Colonic mucosa (tissue), 4 donors: ENCODE measurements around the gene SKOR1. TPM values are rescaled to one million over a fixed set of nuclear protein-coding genes. Genes with fewer than 3 reads are reported as not detected.

Experiments used
- DNase-seq: peaks from one replicate; pipeline ENCODE4 v3.0.0-alpha.2; 2020
- H3K27ac ChIP-seq: fragments of 200-600 bp; one replicate; pipeline ENCODE4 v1.8.0; 2021
- H3K27me3 ChIP-seq: fragments of 200-600 bp; one replicate; pipeline ENCODE4 v1.8.0; 2021
- H3K36me3 ChIP-seq: fragments of 200-600 bp; one replicate; pipeline ENCODE4 v1.8.0; 2021
- H3K4me1 ChIP-seq: fragments of 200-600 bp; one replicate; pipeline ENCODE4 v1.8.0; 2021; ENCODE audit warnings: mild to moderate bottlenecking
- H3K4me3 ChIP-seq: fragments of 200-600 bp; one replicate; pipeline ENCODE4 v1.8.0; 2021
- H3K9ac ChIP-seq, 2 donors: one replicate each; pipeline ENCODE4 v1.7.0; 2013; ENCODE audit warnings: control low read depth in 2 of 2, low read depth in 2 of 2, low read length in 2 of 2
- H3K9me3 ChIP-seq: fragments of 200-600 bp; one replicate; pipeline ENCODE4 v1.8.0; 2021
- CTCF ChIP-seq: fragments of 200-600 bp; IDR thresholded peaks from one replicate; pipeline ENCODE4 v1.8.0; 2022; ENCODE audit warnings: antibody characterized with exemption, mild to moderate bottlenecking
- intact Hi-C: fragments of 100-400 bp; cut with DNase I; formaldehyde crosslinking; loops from one replicate; pipeline ENCODE4 v1.14.1; 2022
- total RNA-seq, 2 donors: library from RNA; stranded (reverse); fragmentation: NEBNext Ultra II Directional in 1 of 2; extraction: Animal tissue kit (Norgen Biotek cat#: 25700) in 1 of 2; gene quantifications; one replicate each; pipeline ENCODE4 v1.2.1, GENCODE V29; 2021
- donor health status: healthy.
- donor health status: DM: no; HTN: no; CAD: no.
- donor health status: DM: no; HTN: no; CAD: no.

The SKOR1 gene
- total RNA-seq, 2 donors from 2014 or later = 0.10 to 0.19 TPM

GRCh38 chr15:67869701-67870100 is 44.4 kb downstream of the SKOR1 start:
- intact Hi-C loops = no loop called here
- H3K4me3 ChIP-seq = no peak overlapping the region
- no peak overlapping the region for H3K9ac ChIP-seq
- no peaks in the 10 kb centered on the region for H3K9me3 ChIP-seq
- no peak for DNase-seq
- TF ChIP-seq CTCF = no peak
- no peaks in the 10 kb centered on the region for H3K4me1 ChIP-seq
- no peak overlapping the region for H3K27ac ChIP-seq
- H3K36me3 ChIP-seq = no peaks in the 10 kb centered on the region
- H3K27me3 ChIP-seq = no peaks in the 10 kb centered on the region

GRCh38 chr15:67870868-67871408 is 45.6 kb downstream of the SKOR1 start:
- Histone ChIP-seq H3K4me3 (no peak overlapping the region), H3K9me3 (no peaks in the 10 kb centered on the region), H3K27ac (no peak overlapping the region), H3K36me3 (no peaks in the 10 kb centered on the region), H3K4me1 (no peaks in the 10 kb centered on the region), H3K9ac (no peak overlapping the region), H3K27me3 (no peaks in the 10 kb centered on the region)
- TF ChIP-seq CTCF = no peak
- intact Hi-C loops = no loop called here
- DNase-seq = no peak

DNA sequence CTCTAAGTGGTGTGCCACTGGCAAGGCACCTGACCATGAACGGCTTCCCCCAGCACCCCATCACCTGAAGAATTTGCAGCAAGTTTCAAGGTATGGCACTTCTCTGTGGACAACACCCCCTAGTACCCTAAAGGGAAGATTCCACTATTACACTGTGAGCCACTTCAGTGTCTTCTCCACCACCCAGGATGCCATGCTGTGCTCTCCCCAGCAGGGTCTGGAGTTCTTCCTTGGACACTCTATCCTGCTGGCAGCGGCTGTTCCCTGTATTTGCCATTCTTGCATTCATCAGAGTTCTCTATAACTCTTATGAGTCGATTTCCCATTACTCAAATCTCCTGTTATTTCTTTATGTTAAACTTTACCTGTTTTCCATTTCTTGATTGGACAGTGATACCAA is 48.5 kb downstream of the SKOR1 start:
- H3K27me3 ChIP-seq = no peaks in the 10 kb centered on the region
- DNase-seq = no peak
- intact Hi-C loops = no loop called here
- H3K4me3 ChIP-seq = no peak overlapping the region
- no peaks in the 10 kb centered on the region for H3K4me1 ChIP-seq
- no peaks in the 10 kb centered on the region for H3K9me3 ChIP-seq
- TF ChIP-seq CTCF = no peak
- no peak overlapping the region for H3K27ac ChIP-seq
- H3K36me3 ChIP-seq = no peaks in the 10 kb centered on the region
- no peak overlapping the region for H3K9ac ChIP-seq

- no peaks in the 10 kb centered on the region for H3K9me3 ChIP-seq
- H3K9ac ChIP-seq = no peak overlapping the region
- H3K27ac ChIP-seq = no peak overlapping the region
- intact Hi-C loops = no loop called here
- no peak for TF ChIP-seq CTCF
- no peaks in the 10 kb centered on the region for H3K36me3 ChIP-seq
- no peaks in the 10 kb centered on the region for H3K4me1 ChIP-seq
- H3K4me3 ChIP-seq = no peak overlapping the region
- DNase-seq = no peak
- no peaks in the 10 kb centered on the region for H3K27me3 ChIP-seq
These were observed 53.5 kb downstream of the SKOR1 start for GRCh38 chr15:67878712-67879206.

DNA sequence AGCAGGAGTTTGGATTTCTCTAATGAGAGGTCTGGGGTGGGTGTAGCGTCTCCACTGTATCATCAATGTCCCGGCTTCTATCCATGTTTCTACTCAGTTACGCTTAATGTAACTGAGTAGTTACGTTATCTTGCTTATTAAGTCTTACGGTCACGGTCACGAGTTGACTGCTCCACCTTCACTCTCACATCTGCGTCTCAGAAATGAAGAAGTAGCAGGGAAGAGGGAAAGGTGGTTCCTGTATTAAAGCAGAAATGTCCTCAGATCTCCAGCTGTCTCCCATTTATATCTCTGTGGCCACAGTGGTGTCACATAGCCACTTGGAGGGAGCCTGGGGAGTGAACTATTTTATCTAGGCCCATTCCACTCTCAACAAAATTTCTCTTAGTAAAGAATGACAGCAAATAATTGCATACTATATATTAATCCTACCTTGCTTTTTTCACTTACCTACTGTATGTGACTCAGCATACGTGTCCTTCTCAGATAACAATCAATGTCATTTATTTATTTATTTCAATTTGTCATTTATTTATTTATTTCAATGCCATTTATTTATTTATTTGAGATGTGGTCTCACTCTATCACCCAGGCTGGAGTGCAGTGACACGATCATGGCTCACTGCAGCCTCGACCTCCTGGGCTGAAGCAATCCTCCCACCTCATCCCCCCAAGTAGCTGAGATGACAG is 54.3 kb downstream of the SKOR1 start:
- no peak overlapping the region for H3K27ac ChIP-seq
- no peak for TF ChIP-seq CTCF
- H3K27me3 ChIP-seq = no peaks in the 10 kb centered on the region
- no peaks in the 10 kb centered on the region for H3K4me1 ChIP-seq
- no peaks in the 10 kb centered on the region for H3K9me3 ChIP-seq
- no peaks in the 10 kb centered on the region for H3K36me3 ChIP-seq
- no peak for DNase-seq
- H3K4me3 ChIP-seq = no peak overlapping the region
- no peak overlapping the region for H3K9ac ChIP-seq
- intact Hi-C loops = no loop called here
